ENCODE data around the gene CNDP2.

GRCh38 chr18:74463983-74464382, 32.2 kb upstream of the CNDP2 start:
- TF ChIP-seq YY1 (IDR thresholded peaks at IDR 0.05; ENCODE audit: insufficient read depth, insufficient read length) (no peak), ZNF274 (IDR thresholded peaks at IDR 0.05; ENCODE audit: low read depth, low read length) (no peak)
